ENCODE measurements around the gene NHERF1.

DNA sequence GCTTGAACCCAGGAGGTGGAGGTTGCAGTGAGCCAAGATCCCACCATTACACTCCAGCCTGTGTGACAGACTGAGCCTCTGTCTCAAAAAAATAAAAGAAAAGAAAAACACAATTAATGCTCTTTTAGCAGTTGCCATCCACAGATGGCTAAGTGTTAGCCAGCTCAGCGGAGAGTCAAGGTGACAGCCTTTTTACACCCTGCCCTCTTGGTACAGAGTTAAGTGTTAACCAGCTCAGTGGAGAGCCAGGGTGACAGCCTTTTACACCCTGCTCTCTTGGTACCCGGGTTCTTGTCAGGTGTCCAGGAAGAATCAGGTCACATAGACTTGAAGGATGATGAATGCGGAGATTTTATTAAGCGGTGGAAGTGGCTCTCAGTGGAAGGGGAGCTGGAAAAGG is 27.9 kb upstream of the NHERF1 start:
- no peak for TF ChIP-seq CTCF (IDR thresholded peaks at IDR 0.05)
- no peak for TF ChIP-seq MAX (IDR thresholded peaks at IDR 0.05; ENCODE audit: low read depth)
- no peak for TF ChIP-seq RAD21 (IDR thresholded peaks at IDR 0.05; ENCODE audit: low read length)
- TF ChIP-seq, protein P1, sequence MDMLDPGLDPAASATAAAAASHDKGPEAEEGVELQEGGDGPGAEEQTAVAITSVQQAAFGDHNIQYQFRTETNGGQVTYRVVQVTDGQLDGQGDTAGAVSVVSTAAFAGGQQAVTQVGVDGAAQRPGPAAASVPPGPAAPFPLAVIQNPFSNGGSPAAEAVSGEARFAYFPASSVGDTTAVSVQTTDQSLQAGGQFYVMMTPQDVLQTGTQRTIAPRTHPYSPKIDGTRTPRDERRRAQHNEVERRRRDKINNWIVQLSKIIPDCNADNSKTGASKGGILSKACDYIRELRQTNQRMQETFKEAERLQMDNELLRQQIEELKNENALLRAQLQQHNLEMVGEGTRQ (IDR thresholded peaks at IDR 0.05; ENCODE audit: borderline replicate concordance, low read depth, low read length) = no peak
- no peak for TF ChIP-seq SIN3A (IDR thresholded peaks at IDR 0.05; ENCODE audit: borderline replicate concordance, low read depth, low read length)

Data from SK-N-SH (cell line).